Stimulated activated CD8-positive, alpha-beta memory T cell treated with anti-CD3 and anti-CD28 coated beads, Interleukin-4, amount 100 ng/mL, for 4 hours (primary cell): ENCODE data around the gene SLC26A11.
A peak's percentile ranks its signal among the peaks of the same experiment; 100 is the strongest.
"Not testable (repeated sequence)": the region's sequence is repeated elsewhere in the genome, so short reads cannot be mapped to it uniquely, and the experiment has no call there.

Source experiments
- DNase-seq, 2 donors: peaks; one replicate each; pipeline ENCODE4 v3.0.0-alpha.2; 2020; ENCODE audit warnings: low read depth in 2 of 2, low spot score in 1 of 2

Gene SLC26A11

DNA sequence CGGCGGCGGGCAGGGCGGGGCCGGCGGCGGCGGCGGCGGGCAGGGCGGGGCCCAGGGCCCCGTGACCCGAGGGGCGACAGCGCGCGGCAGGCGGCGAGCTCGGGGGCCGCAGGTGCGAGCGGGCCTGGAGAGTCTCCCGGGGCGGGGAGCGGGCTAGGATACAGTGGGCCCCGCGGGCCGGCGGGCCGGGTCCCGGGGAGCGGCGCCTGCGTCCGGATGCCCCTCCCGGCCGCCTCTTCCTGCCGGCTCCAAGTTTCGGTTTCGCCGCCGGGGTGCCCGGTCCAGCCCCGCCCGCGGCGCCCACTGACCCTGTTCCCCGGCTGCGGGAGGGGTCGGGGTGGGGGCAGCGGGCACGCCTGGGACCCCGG lies 40.5 kb downstream of the SLC26A11 start, which contains the start of gene RNF213:
Gene RNF213, plus strand, starts transcription at position 62 of the 368 bp plus-strand sequence. CDS start 2,830 bp downstream, outside the sequence.
- DNase-seq: peak in 1 of 2 donors; percentile 19

DNA sequence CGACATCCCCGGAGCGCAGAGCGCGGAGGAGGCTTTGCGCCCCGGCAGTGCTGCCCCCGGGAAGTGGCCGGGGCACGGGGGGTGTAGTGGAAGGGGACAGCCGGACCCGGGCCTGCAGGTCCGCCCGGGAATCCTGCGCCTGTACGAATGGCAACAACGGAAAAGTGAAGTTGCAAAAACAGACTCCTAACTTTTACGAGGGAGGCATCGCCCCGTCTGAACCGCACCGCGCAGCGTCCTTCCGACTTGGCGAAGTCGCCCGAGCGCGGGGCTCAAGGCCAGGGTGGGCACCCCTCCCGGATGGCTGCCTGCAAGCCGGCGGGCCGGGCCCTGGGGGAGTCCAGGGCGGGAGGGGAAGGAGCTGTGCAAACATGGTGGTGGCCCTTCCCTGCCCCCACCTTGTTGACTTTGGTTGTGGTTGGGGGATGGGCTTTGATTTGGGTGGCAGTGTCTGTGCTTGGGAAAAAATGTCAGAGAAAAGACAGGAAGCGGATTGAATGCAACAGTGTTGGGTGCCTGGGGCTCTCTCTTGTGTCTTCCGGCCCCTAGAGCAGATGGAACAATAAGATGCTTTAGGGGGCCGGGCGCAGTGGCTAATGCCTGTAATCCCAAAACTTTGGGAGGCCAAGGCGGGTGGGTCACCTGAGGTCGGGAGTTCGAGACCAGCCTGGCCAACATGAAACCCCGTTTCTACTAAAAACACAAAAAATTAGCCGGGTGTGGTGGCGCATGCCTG lies 41.1 kb downstream of the SLC26A11 start:
- DNase-seq: peak in 1 of 2 donors; percentile 23

DNA sequence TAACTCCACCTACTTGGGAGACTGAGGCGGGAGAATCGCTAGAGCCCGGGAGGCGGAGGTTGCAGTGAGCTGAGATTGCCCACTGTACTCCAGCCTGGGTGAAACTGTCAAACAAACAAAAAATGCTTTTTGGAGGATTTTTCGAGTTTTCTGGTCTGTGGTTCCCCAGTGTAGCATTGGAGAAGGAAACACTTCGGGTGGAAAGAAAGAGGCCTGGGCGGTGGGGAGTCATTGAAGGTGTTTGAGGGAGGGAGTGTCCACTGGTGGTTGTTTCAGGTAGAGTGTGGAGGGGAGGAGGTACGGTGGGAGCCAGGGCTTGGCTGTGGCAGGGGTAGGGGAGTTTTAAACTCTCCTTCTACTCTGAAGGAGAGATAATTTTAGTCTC lies 41.7 kb downstream of the SLC26A11 start:
- no peak for DNase-seq

DNA sequence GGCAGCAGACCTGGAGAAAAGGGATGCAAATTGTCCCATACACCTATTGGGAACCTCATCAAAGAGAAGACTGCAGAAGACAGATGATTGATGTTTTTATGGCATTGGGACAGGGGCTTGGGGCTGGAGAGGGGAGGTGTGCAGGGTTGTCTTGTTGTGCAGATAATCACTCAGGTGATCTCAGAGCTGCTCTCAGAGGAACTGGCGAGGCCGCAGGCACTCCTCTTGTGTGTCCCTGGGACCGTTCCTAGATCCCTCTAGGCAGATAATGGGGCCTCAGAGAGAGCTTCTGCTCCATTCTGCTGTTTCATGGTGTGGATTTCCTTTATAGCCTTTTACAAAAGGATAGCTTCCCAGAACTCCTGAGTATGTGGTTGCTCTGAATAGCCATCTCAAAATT lies 42.1 kb downstream of the SLC26A11 start:
- no peak for DNase-seq

DNA sequence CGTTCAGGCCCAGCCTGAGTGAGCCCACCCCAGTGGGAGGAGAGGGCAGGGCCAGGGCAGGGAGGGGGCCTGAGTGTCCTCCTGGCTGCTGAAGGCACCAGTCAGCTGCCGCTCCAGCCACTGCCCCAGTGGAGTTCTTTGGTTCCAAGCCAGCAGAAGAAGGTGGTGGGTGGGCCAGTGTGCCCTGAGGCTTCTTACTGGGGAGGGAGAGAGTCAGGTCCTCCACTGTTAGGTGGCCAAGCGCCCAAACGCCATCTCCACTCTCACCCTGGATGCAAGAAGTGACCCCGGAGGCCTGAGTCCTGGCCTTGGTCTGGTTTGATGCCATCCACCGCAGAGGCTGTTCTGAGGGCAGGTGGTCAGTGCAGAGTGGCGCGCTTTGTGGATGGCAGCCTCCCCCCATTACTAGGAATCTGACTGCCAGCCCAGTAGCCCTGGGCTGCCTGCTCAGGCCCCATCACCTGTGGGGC lies 42.6 kb downstream of the SLC26A11 start:
- no peak for DNase-seq

DNA sequence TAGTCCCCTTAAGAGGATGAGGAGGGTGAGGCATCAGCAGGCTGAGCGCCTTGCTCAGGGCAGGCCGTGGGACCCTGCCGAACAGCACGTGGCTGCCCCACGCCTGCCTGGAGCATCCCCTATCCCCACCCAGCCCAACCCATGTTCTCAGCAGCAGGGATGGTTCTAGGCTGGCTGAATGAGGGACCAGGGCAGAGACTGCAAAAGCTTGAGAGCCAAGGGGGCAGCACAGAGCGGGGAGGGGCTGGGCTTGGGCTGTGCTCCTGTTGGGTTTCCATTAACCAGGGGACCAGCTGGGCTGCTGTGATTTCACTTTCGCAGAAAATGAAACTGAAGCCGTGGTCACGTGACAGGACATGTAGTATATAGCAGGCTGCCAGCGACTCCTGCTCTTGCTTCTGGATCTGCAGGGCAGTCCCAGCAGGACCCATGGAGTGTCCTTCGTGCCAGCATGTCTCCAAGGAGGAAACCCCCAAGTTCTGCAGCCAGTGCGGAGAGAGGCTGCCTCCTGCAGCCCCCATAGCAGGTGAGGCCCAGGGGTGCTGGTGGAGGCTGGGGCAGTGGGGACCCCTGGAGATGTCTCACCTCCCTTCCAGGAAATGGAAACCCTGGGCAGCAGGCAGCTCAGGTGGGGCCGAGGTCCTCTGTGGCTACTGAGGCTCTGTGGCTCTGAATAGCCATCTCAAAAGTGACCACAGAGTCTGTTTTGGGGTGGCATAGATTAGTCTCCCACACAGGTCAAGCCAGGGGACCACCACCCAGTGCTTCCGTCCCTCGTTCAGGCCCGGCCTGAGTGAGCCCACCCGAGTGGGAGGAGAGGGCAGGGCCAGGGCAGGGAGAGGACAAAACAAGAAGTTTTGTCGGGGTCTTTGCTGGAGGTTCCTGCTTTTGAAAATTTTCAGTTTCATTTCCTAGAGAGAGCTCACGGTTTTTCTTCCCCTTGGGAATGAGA lies 43.3 kb downstream of the SLC26A11 start:
- peak; percentile 76 to 79 for DNase-seq

DNA sequence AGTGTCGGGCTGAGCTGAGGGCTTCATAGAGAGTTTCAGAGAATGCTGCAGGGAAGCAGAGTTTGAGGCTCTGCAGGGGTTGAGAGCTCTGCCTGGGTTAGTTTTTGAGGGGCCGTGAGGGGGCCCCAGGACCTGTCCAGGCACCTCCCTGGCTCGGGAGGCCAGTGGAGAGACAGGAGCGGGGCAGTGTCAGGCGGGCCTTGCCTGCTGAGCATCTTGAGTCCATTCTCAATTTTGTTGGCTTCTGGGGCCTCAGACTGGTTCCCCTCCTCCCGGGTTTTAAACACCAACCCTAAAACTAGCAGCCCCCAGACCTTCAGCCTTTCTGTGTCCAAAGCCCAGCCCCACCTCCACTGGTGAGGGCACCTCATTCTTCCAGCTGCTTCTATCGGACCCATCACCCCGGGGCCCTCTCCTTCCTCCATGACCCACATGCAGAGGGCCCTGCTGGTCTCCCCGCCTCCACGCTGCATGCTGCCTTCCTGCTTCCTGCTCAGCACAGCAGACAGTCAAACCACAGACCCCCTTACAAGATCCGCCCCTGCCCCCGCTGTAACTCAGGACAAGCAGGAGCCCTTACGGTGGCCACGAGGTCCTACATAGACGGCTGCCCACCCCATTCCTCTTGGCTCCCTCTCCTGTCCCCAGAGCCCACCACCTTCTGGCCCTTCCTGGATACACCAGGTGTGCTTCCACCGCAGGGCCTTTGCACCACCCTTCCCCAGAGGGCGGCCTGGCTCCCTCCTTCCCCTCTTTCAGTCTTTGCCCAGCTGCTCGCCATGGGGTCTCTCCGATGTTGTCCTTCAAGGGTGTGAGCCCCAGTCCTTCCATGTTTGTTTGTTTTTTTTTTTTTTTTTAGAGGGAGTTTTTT lies 44.2 kb downstream of the SLC26A11 start:
- DNase-seq: peak in 1 of 2 donors; percentile 52

DNA sequence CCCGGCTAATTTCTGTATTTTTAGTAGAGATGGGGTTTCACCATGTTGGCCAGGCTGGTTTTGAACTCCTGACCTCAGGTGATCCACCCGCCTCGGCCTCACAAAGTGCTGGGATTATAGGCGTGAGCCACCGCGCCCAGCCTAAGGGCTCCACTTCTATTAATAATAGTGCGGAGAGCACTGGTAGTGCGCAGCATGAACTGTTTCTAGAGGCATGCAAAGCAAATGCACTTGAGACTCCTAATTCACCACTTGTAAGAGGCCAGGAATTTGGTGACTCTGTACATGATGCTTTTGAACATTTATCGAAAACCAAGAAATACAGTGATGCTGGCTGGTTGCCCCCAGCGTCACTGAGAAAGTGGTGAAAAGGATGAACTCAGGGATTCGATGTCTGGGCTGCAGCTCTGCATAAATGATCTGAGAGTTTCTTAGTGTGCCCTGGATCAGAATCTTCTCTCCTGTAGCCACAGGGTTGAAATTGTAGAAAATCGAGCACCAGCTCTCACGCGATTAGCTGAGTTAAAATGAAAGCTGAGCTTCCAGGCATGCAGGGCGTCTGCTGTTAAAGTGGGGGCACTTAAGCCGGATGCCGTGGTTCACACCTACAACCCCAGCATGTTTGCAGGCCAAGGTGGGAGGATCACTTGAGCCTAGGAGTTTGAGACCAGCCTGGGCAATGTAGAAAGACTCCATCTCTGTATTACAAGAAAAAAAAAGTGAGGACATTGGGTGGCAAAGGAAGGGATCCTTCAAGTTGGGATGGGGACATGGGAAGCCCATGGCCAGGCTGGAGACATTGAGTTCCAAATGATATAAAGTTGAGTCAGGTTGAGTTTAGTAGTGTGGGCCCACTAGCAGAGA lies 45.2 kb downstream of the SLC26A11 start:
- DNase-seq: peak in 1 of 2 donors; percentile 66

DNA sequence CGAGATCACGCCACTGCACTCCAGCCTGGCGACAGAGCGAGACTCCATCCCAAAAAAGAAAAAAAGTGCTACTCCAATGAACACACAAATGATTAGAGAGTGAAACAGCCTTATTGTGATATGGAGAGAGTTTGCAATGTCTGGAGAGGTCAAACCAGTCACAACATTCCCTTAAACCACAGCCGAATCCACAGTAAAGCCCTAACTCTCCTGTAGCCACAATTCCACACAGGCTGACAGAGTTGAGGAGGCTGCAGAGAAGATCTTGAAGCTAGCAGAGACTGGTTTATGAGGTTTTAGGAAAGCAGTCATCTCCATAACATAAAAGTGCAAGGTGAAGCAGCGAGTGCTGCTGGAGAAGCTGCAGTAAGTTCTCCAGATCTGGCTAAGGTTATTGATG lies 47.2 kb downstream of the SLC26A11 start:
- no peak for DNase-seq

DNA sequence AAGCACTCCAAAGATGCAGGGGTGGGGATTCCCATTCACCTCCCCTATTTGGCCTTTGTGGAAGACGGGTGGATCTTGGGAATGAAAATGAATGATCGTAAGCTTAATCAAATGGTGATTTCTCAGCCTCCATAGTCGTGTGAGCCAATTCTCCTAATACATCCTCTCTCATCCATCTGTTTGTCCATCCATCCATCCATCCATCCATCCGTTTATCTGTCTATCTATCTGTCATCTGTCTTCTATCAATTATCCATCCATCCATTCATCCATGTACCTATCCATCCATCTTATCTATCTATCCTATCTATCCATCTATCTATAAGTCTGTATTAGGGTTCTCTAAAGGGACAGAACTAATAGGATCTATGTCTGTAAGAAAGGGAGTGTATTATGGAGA lies 48.2 kb downstream of the SLC26A11 start:
- DNase-seq: no peak

DNA sequence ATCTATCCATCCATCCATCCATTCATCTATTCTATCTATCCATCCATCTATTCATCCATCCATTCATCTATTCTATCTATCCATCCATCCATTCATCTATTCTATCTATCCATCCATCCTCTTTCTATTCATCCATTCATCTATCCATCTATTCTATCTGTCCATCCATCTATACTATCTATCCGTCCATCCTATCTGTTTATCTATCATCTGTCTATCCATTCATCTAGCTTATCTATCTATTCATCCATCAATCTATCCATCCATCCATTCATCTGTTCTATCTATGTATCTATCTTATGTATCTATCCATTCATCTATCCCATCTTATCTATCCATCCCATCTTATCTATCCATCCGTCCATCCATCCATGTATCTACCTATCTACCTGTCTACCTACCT lies 49.2 kb downstream of the SLC26A11 start:
- DNase-seq: no peak

DNA sequence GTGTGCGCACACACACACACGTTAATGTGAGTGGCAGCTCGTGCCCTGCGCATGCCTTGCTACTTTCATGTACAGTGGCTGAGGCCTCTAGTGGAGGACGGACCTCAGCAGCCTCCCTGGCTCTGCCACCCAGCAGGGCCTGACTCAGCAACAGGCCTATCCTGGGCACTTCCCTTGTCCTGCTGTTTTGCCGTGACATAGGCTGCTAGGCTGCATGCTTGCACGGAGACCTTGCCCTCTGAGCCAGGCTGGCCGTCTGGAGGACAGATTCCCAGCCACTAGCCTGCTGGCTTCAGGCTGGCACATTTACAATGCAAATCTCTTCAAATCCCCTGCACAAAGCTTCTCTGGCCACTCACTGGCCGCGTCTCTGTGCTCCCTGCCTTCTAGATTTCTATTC lies 49.9 kb downstream of the SLC26A11 start:
- DNase-seq: no peak

DNA sequence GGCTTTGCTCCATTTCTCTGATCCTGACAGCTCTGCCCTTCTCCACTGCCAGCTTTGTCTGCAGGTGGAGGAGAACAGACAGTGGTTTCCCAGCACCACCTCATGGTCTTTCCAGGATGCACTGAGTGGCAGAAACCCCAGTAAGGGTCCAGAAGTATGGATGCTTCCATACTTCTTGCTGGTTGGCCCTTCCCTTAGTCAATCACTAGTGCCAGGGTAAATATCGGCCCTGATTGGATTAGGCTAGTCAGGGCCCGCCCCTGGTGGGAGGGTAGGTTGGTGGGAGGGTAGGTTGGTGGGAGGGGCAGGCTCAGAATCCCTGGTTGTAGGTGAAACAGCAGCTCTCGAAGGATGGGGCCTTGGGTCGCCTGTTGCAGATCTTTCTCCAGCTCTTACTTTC lies 50.6 kb downstream of the SLC26A11 start:
- DNase-seq: no peak

DNA sequence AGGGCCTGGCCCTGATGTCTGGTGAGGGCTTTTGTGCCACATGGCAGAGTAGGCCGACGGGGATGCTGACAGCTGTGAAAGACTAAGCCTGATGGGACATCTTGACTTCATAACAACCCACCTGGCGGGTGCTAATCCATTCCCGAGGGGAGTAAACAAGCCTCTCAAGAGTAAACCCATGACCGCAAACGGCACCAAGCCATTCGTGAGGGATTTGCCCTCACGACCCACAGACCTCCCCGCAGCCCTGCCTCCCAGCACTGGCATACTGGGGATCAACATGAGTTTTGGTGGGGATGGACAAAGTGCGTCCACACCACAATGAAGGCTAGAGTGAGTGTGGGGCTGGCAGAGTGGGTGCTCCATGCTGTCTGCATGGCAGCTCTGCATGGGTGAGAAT lies 52.1 kb downstream of the SLC26A11 start:
- no peak for DNase-seq

DNA sequence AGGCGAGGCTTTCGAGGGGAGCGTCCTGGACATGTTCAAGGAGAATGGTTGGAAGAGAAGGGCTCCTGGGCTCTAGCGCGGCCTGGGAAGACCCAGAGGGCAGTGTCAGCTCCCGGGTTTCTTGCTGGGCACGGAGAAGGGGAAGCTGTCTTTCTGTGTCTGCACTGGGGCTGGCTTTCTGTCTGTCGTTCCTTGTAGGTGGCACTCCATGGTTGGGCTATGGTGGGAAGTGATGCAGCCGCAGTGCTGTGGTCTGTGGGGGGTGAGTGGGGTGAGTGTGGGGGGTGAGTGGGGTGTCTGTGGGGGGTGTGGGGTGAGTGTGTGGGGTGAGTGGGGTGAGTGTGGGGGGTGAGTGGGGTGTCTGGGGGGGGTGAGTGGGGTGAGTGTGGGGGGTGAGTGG lies 54.1 kb downstream of the SLC26A11 start:
- no peak for DNase-seq

DNA sequence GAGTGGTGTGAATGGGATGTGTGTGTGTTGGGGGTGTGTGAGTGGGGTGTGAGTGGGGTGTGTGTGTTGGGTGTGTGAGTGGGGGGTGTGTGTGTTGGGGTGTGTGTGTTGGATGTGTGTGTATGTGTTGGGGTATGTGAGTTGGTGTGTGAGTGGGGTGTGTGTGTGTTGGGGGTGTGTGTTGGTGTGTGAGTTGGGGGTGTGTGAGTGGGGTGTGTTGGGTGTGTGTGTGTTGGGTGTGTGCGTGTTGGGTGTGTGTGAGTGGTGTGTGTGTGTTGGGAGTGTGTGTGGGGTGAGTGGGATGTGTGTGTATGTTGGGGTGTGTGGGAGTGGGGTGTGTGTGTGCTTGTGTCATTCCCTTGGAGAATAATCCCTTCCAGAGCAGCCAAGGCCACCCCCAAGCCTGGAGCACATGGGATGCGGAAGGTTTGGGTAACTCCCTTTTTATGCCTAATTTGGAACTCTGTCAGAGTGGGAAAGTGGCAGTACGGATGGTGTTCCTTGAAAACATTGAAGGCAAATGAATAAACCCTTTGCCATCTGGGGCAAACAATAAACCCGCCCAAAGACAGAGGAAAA lies 54.7 kb downstream of the SLC26A11 start:
- no peak for DNase-seq

DNA sequence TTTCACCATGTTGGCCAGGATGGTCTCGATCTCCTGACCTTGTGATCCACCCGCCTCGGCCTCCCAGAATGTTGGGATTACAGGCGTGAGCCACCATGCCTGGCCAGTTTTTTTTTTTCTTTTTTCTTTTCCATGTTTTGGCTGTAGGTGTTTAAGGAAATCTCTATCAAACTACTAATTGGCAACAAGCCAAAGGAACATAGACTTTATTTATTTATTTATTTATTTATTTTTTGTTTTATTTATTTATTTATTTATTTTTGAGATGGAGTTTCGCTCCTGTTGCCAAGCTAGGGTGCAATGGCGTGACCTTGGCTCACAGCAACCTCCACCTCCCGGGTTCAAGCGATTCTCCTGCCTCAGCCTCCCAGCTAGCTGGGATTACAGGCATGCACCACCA lies 55.6 kb downstream of the SLC26A11 start:
- DNase-seq: not testable (repeated sequence)

DNA sequence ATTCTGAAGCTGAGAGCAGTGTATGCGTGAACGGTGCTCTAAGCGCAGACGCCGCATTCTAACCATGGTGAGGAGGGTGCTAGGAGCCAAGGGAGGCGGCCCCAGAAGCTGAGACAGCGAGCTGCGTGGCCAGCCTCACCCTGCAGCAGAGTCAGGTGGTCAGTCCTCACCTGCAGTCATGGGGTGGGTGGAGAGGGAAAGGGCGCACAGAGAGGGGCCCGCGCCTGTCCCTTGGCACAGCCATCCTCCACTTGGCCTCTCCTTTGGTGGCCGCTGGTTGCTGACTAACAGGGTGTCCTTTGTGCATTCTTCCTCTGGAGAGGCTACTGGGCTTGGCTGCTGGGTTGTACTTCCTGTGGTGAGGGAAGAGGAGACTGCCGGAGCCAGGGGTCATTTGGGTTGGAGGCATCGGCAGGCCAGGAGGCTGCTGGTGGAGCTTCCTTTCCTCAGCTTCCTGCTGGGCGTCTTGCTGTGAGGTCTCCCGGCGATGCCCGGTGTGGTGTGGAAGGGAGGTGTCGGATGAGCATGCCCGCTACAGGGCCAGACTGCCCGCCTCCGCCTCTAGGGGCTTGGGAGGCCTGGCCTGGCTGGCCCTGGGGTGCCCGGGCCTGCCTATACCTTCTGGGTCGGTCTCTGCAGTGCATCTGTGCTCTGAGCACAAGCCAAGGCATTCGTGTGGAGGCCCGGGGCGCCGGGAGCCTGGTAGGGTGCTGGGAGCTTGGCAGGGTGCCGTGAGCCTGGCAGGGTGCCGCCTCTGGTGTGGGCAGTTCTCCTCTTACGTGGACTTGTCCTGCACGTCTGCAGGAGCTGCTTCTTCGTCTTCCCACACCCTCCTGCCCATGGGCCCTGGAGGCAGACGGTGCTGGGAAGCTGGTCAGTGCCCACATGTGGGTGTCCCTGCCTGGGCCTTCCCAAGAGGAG lies 57.8 kb downstream of the SLC26A11 start:
- DNase-seq: no peak

DNA sequence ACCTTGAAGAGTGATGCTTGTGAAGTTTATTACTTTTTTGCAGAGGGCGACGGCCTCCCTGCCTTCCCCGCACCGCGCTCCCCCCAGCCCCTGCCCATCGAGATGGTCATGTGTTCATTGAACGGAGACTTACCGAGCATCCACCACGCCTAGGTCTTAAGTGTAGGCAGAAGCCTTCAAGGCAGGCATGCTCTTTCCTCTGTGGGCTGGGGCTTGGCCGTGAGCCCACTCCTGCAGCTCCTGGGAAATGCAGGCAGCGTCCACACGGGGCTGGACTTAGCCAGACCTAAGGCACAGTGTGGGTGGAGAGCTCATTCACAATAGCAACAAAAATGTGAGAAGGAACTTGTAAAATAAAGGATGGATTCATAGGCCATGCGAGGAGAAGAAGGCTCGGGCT lies 59.7 kb downstream of the SLC26A11 start:
- no peak for DNase-seq
